Measurements from ENCODE around the gene LARP1.

GRCh38 chr5:154768207-154768606, 13.0 kb downstream of the LARP1 start:
- TF ChIP-seq ZNF707 (CRISPR knock-in tag; conservative IDR thresholded peaks at IDR 0.05) (no peak), JUND (IDR thresholded peaks at IDR 0.05; ENCODE audit: borderline replicate concordance, low read depth, low read length) (no peak), JUND (tag; IDR thresholded peaks at IDR 0.05; ENCODE audit: borderline replicate concordance, low read depth, low read length) (no peak), IRF9 (tag; IDR thresholded peaks at IDR 0.05) (no peak), POLR2A (conservative IDR thresholded peaks at IDR 0.05) (no peak), CEBPB (tag; IDR thresholded peaks at IDR 0.05) (no peak), FOXO4 (CRISPR knock-in tag; IDR thresholded peaks at IDR 0.05) (no peak), ZNF121 (CRISPR knock-in tag; conservative IDR thresholded peaks at IDR 0.05) (no peak), CTCF (IDR thresholded peaks at IDR 0.05 in 2 of 3, conservative IDR thresholded peaks at IDR 0.05 in 1 of 3; ENCODE audit: insufficient read depth in 2 of 3, low read depth in 1 of 3, low read length in 3 of 3) (no peak), MTA1 (IDR thresholded peaks at IDR 0.05; ENCODE audit: borderline replicate concordance) (no peak)
